ENCODE measurements around the gene HECW1. TPM values are rescaled to one million over a fixed set of nuclear protein-coding genes. Genes with fewer than 3 reads are reported as not detected.

Gene HECW1
- total and polyA plus RNA-seq, 10 of the 15 experiments (the other 5 are each of a cell fraction or from before 2014, with no cell fraction given): under 0.01 to 0.31 (median 0.04) TPM; not detected in 3

GRCh38 chr7:43431020-43431595, 318.7 kb downstream of the HECW1 start:
- RAD21 ChIA-PET (ENCODE audit: unreplicated experiment): interaction anchor here (1.0 to 2.3 kb wide), 3 partner anchors 8 to 268 kb away, joined by 3 to 7 read pairs (median 3); no protein-coding TSS in a partner anchor
- TF ChIP-seq HDGF (IDR thresholded peaks at IDR 0.05): no peak
- no peak for TF ChIP-seq PKNOX1 (IDR thresholded peaks at IDR 0.05)
- TF ChIP-seq MYB (IDR thresholded peaks at IDR 0.05; ENCODE audit: borderline replicate concordance, low read depth, low read length): no peak
- no peak for TF ChIP-seq RFX5 (IDR thresholded peaks at IDR 0.05; ENCODE audit: low read depth, low read length)
- no peak for TF ChIP-seq IRF3 (IDR thresholded peaks at IDR 0.05)
- no peak for TF ChIP-seq ZBTB40 (IDR thresholded peaks at IDR 0.05; ENCODE audit: borderline replicate concordance)
- no peak for TF ChIP-seq ESRRA (IDR thresholded peaks at IDR 0.05; ENCODE audit: low read length)
- TF ChIP-seq TAF1 (IDR thresholded peaks at IDR 0.05; ENCODE audit: borderline replicate concordance, low read depth, low read length): no peak
- no peak for TF ChIP-seq LARP7 (IDR thresholded peaks at IDR 0.05)
- no peak for TF ChIP-seq CBX3 (IDR thresholded peaks at IDR 0.05; ENCODE audit: borderline replicate concordance, low read depth)
- Histone ChIP-seq H3K4me1 (ENCODE audit: control insufficient read depth, insufficient read depth, low read length) (no peaks in the 10 kb centered on the region), H2AFZ (ENCODE audit: control insufficient read depth, low read depth, low read length) (no peak overlapping the region), H3K79me2 (ENCODE audit: control insufficient read depth, insufficient read depth, low read length) (no peaks in the 10 kb centered on the region), H3K4me2 (ENCODE audit: control insufficient read depth, insufficient read depth) (no peak overlapping the region), H3K4me3 (no peak overlapping the region), H4K20me1 (ENCODE audit: control insufficient read depth, insufficient read depth) (no peaks in the 10 kb centered on the region), H3K9me3 (replicated peaks; ENCODE audit: control insufficient read depth, insufficient read depth, low read length) (no peaks in the 10 kb centered on the region; the same call in 2 of the 3 replicates), H3K36me3 (ENCODE audit: control insufficient read depth in 2 of 2, insufficient read depth in 2 of 2, low read length in 1 of 2) (no peaks in the 10 kb centered on the region), H3K27ac (ENCODE audit: control insufficient read depth, insufficient read depth) (no peak overlapping the region), H3K27me3 (replicated peaks in 1 of 2; ENCODE audit: control insufficient read depth in 2 of 2, insufficient read depth in 2 of 2, low read length in 1 of 2) (no peaks in the 10 kb centered on the region), H3K9ac (ENCODE audit: control insufficient read depth, insufficient read depth, low read length) (no peak overlapping the region)
- ATAC-seq: no peak
- CTCF ChIA-PET: interaction anchor here (0.9 to 3.6 kb wide), 6 partner anchors 9 to 408 kb away, joined by 3 to 20 read pairs (median 6); no protein-coding TSS in a partner anchor
- no peak for FAIRE-seq
- BruUV-seq (replicated peaks): no TSS peak
- SMC1A ChIA-PET (ENCODE audit: uncharacterized antibody, unreplicated experiment): interaction anchor here (0.7 to 1.2 kb wide), 4 partner anchors 9 to 77 kb away, joined by 3 to 7 read pairs (median 3); no protein-coding TSS in a partner anchor
- DNase-seq (ENCODE audit: low read depth, low spot score): no peak
- WGBS (ENCODE audit: insufficient coverage, insufficient replicate concordance, low lambda C conversion rate, missing lambda C conversion rate): 12% methylated on average over 3 of the region's 3 CpGs
- POLR2A ChIA-PET: no interaction called here
- intact Hi-C loops (cut with micrococcal nuclease; ENCODE audit: unreplicated experiment): no loop called here
- in situ Hi-C loops (cut with MboI): no loop called here

All from GM12878 (cell line).